ENCODE measurements around the gene LAMB1. TPM values are rescaled to one million over a fixed set of nuclear protein-coding genes. Genes with fewer than 3 reads are reported as not detected.

LAMB1 gene
- polyA plus RNA-seq, 1 donor from 2014 or later: 7.6 TPM

DNA sequence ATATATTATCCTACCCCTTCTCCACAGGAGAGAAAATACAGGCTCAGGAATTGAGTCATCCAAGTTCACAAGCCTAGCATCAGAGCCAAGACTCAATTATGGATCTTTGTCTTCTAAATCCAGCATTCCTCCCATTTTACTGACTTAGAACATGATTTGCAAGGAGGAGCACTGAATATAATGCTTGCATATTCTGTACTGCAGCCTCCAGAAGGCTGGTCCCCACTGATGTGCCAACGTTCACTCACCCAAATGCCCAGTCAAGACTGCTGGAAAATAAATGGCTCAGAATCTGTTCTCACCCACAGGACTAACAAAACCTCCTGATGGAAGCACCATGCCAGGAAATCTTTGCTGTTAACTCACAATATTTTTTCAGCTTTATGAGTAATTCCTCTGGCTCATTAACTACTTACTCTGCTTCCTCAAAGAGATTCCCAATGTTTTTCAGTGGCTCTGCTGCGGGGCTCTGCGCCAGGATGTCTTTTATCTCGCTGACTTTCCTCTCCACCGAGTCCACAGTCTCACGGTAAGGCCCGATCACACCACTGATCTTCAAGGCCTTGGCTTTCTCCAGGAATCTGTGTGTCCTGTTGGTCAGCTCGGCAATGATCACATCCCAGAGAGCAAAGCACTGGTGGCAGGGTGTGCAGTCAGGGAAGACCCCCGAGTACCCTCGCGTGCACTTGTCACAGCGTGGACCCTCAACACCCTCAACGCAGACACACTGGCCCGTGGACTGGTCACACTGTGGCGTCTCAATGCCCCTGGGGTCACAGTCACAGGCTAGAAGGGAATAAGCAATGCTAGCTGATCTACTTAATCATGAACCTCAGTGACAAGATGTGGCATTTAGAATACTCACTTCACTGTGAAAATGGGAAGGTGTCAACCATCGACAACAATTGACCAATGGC lies 63.1 kb downstream of the LAMB1 start:
- no peaks in the 10 kb centered on the region for H3K79me2 ChIP-seq (replicated peaks; ENCODE audit: insufficient read depth, low read length)
- no peaks in the 10 kb centered on the region for H3F3A ChIP-seq (ENCODE audit: insufficient read depth, low read length, poor library complexity, severe bottlenecking)
- no peak overlapping the region for H3K27ac ChIP-seq (ENCODE audit: low read length)
- no peaks in the 10 kb centered on the region for H3K27me3 ChIP-seq (ENCODE audit: insufficient read depth, low read depth, low read length)
- H3K36me3 ChIP-seq (ENCODE audit: insufficient read depth, low read length): peaks cover 6% of the 10 kb centered on the region
- H3K4me2 ChIP-seq (ENCODE audit: low read length): no peak overlapping the region
- H4K20me1 ChIP-seq (ENCODE audit: insufficient read depth): no peaks in the 10 kb centered on the region
- H3K4me3 ChIP-seq (ENCODE audit: low read length): no peak overlapping the region
- H3K9me2 ChIP-seq (ENCODE audit: insufficient read depth, low read length): no peaks in the 10 kb centered on the region
- H3K9me3 ChIP-seq (ENCODE audit: low read length): no peaks in the 10 kb centered on the region
- no peak overlapping the region for H2AFZ ChIP-seq (ENCODE audit: low read depth, low read length)
- no peak for TF ChIP-seq REST (IDR thresholded peaks at IDR 0.05; ENCODE audit: borderline replicate concordance)
- no peak for TF ChIP-seq TAF1 (IDR thresholded peaks at IDR 0.05; ENCODE audit: low read depth)
- TF ChIP-seq MXI1 (conservative IDR thresholded peaks at IDR 0.05; ENCODE audit: poor library complexity, severe bottlenecking): no peak
- no peak for TF ChIP-seq CTCF (IDR thresholded peaks at IDR 0.05; ENCODE audit: poor library complexity, severe bottlenecking)
- TF ChIP-seq EZH2 (IDR thresholded peaks at IDR 0.05; ENCODE audit: borderline replicate concordance, insufficient read depth, low read length, poor library complexity, severe bottlenecking): no peak
- no peak for TF ChIP-seq SMC3 (conservative IDR thresholded peaks at IDR 0.05; ENCODE audit: poor library complexity)
- TF ChIP-seq POLR2AphosphoS5 (IDR thresholded peaks at IDR 0.05): no peak
- TF ChIP-seq RAD21 (conservative IDR thresholded peaks at IDR 0.05): no peak
- TF ChIP-seq EP300 (conservative IDR thresholded peaks at IDR 0.05; ENCODE audit: poor library complexity, severe bottlenecking): no peak
- no peak overlapping the region for H3K9ac ChIP-seq (ENCODE audit: low read length)

DNA sequence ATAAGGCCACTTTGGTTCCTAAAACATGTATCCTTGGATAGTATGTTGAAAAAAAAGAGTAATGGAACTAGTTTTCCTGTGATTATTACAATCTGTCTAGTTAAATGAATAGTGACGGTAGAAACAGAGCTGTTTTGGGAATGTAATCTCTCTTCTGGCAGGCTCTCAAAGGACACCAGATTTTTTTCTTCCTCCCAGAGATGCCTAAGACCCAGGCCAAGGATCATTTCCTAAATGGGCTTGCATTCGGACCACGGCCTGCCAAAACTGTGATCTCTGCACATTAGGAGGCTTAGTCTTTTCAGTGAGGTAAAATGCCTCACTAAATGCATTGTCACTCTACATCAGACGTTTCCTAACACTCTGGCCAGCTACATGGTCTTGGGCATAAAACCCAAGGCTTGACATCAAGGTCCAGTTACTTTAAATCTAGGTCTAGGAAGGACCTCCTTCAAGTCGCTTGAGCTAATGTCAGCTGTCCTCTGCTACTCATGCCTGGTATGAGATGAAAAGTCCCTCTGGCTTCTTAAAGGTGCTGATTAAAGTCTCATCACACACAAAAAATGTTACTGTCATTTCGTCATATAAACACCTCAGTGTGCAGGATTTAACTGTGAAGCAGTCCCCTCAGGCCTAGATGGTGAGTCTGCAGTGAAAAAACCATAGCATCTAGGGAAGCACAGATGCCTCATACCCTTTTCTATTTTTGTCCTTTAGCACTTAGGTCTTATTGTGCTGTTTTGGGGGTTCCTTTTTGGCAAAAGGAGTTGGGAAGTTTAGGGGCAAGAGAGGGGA lies 64.3 kb downstream of the LAMB1 start:
- H2AFZ ChIP-seq (ENCODE audit: low read depth, low read length): no peak overlapping the region
- no peak overlapping the region for H3K4me2 ChIP-seq (ENCODE audit: low read length)
- no peaks in the 10 kb centered on the region for H4K20me1 ChIP-seq (ENCODE audit: insufficient read depth)
- H3K9ac ChIP-seq (ENCODE audit: low read length): no peak overlapping the region
- peaks cover 6% of the 10 kb centered on the region for H3K36me3 ChIP-seq (ENCODE audit: insufficient read depth, low read length)
- H3K27ac ChIP-seq (ENCODE audit: low read length): no peak overlapping the region
- no peaks in the 10 kb centered on the region for H3K9me3 ChIP-seq (ENCODE audit: low read length)
- TF ChIP-seq SMC3 (conservative IDR thresholded peaks at IDR 0.05; ENCODE audit: poor library complexity) (no peak), POLR2AphosphoS5 (IDR thresholded peaks at IDR 0.05) (no peak), CTCF (IDR thresholded peaks at IDR 0.05; ENCODE audit: poor library complexity, severe bottlenecking) (no peak), RAD21 (conservative IDR thresholded peaks at IDR 0.05) (no peak), REST (IDR thresholded peaks at IDR 0.05; ENCODE audit: borderline replicate concordance) (no peak), MXI1 (conservative IDR thresholded peaks at IDR 0.05; ENCODE audit: poor library complexity, severe bottlenecking) (no peak), EP300 (conservative IDR thresholded peaks at IDR 0.05; ENCODE audit: poor library complexity, severe bottlenecking) (no peak), EZH2 (IDR thresholded peaks at IDR 0.05; ENCODE audit: borderline replicate concordance, insufficient read depth, low read length, poor library complexity, severe bottlenecking) (no peak), TAF1 (IDR thresholded peaks at IDR 0.05; ENCODE audit: low read depth) (no peak)
- no peaks in the 10 kb centered on the region for H3F3A ChIP-seq (ENCODE audit: insufficient read depth, low read length, poor library complexity, severe bottlenecking)
- no peaks in the 10 kb centered on the region for H3K79me2 ChIP-seq (replicated peaks; ENCODE audit: insufficient read depth, low read length)
- H3K27me3 ChIP-seq (ENCODE audit: insufficient read depth, low read depth, low read length): no peaks in the 10 kb centered on the region
- H3K9me2 ChIP-seq (ENCODE audit: insufficient read depth, low read length): no peaks in the 10 kb centered on the region
- no peak overlapping the region for H3K4me3 ChIP-seq (ENCODE audit: low read length)

Measured in neural cell (in vitro differentiated cells).